GM10266 (cell line): ENCODE data around the gene CNTNAP2.

Experiments used
- DNase-seq: peaks from one replicate; pipeline ENCODE4 v3.0.0; 2012; ENCODE audit errors: extremely low spot score
- CTCF ChIP-seq: IDR thresholded peaks from 2 replicates; pipeline ENCODE4 v1.5.1; 2012; ENCODE audit warnings: mild to moderate bottlenecking, low read depth; ENCODE audit not compliant: control insufficient read depth, insufficient read depth; ENCODE audit errors: missing control alignments

The CNTNAP2 gene

GRCh38 chr7:146636033-146636356, 519.4 kb downstream of the CNTNAP2 start:
- no peak for DNase-seq
- TF ChIP-seq CTCF = no peak

GRCh38 chr7:146636581-146636980, 520.0 kb downstream of the CNTNAP2 start:
- no peak for TF ChIP-seq CTCF
- DNase-seq = no peak

GRCh38 chr7:146639291-146639690, 522.7 kb downstream of the CNTNAP2 start:
- no peak for TF ChIP-seq CTCF

GRCh38 chr7:146641491-146641890, 524.9 kb downstream of the CNTNAP2 start:
- TF ChIP-seq CTCF = no peak
- DNase-seq = no peak

More at GRCh38 chr7:146639291-146639690, 522.7 kb downstream of the CNTNAP2 start:
- DNase-seq = no peak

- TF ChIP-seq CTCF = no peak
- DNase-seq = no peak
Observed at GRCh38 chr7:146645383-146645976, 528.9 kb downstream of the CNTNAP2 start.

- DNase-seq = no peak
- TF ChIP-seq CTCF = no peak
Observed at GRCh38 chr7:146647445-146647844, 530.8 kb downstream of the CNTNAP2 start.

GRCh38 chr7:146652176-146652575, 535.6 kb downstream of the CNTNAP2 start:
- DNase-seq = no peak
- no peak for TF ChIP-seq CTCF
